Astrocyte (in vitro differentiated cells and primary cell): Measurements from ENCODE around the gene TMEM165. TPM values are rescaled to one million over a fixed set of nuclear protein-coding genes. Genes with fewer than 3 reads are reported as not detected.

Experiments used
- DNase-seq: peaks from one replicate; pipeline ENCODE4 v3.0.0-alpha.2; 2010; ENCODE audit warnings: low read depth
- FAIRE-seq: peaks from 2 replicates; lab custom pipeline; 2011; peaks lifted over from hg19 to GRCh38; lab: Jason Lieb, UNC
- H2AFZ ChIP-seq: 2 replicates; pipeline ENCODE4 v1.6.0; 2012; ENCODE audit warnings: low read depth, low read length, inconsistent platforms
- H3K27ac ChIP-seq: 2 replicates; pipeline ENCODE4 v1.5.1; 2011; ENCODE audit warnings: low read depth, low read length, inconsistent platforms
- H3K27me3 ChIP-seq: 2 replicates; pipeline ENCODE4 v1.6.0; 2011; ENCODE audit warnings: low read length, inconsistent platforms; ENCODE audit not compliant: insufficient read depth
- H3K36me3 ChIP-seq: 2 replicates; pipeline ENCODE4 v1.5.1; 2011; ENCODE audit warnings: low read length, inconsistent platforms; ENCODE audit not compliant: insufficient read depth
- H3K4me1 ChIP-seq: 2 replicates; pipeline ENCODE4 v1.5.1; 2011; ENCODE audit warnings: low read length, inconsistent platforms; ENCODE audit not compliant: insufficient read depth
- H3K4me2 ChIP-seq: 2 replicates; pipeline ENCODE4 v1.6.0; 2012; ENCODE audit warnings: low read length, inconsistent platforms
- H3K4me3 ChIP-seq: 2 replicates; pipeline ENCODE4 v1.5.1; 2011; ENCODE audit warnings: low read depth, mild to moderate bottlenecking, low read length, inconsistent platforms; ENCODE audit not compliant: insufficient read depth
- H3K79me2 ChIP-seq: 2 replicates; pipeline ENCODE4 v1.6.0; 2012; ENCODE audit warnings: mild to moderate bottlenecking, low read length, inconsistent platforms; ENCODE audit not compliant: insufficient read depth
- H3K9ac ChIP-seq: 2 replicates; pipeline ENCODE4 v1.6.0; 2012; ENCODE audit warnings: mild to moderate bottlenecking, low read length, inconsistent platforms
- H3K9me3 ChIP-seq: 2 replicates; pipeline ENCODE4 v1.5.1; 2012; ENCODE audit warnings: low read depth, mild to moderate bottlenecking, low read length, inconsistent platforms; ENCODE audit not compliant: insufficient read depth
- H4K20me1 ChIP-seq: 2 replicates; pipeline ENCODE4 v1.6.0; 2012; ENCODE audit warnings: low read length, inconsistent platforms; ENCODE audit not compliant: insufficient read depth
- H3K27ac Mint-ChIP-seq: one replicate; pipeline ENCODE4 v1.8.0; 2021; ENCODE audit warnings: mild to moderate bottlenecking, mixed read lengths; ENCODE audit not compliant: unreplicated experiment
- H3K27me3 Mint-ChIP-seq: one replicate; pipeline ENCODE4 v1.8.0; 2021; ENCODE audit warnings: low read depth, mixed read lengths; ENCODE audit not compliant: unreplicated experiment
- H3K36me3 Mint-ChIP-seq: one replicate; pipeline ENCODE4 v1.8.0; 2021; ENCODE audit warnings: low read depth, mixed read lengths; ENCODE audit not compliant: unreplicated experiment
- H3K4me1 Mint-ChIP-seq: one replicate; pipeline ENCODE4 v1.8.0; 2021; ENCODE audit warnings: low read depth, mixed read lengths; ENCODE audit not compliant: unreplicated experiment
- H3K4me3 Mint-ChIP-seq: one replicate; pipeline ENCODE4 v1.8.0; 2021; ENCODE audit warnings: mild to moderate bottlenecking, moderate library complexity, mixed read lengths; ENCODE audit not compliant: unreplicated experiment
- H3K9me3 Mint-ChIP-seq: one replicate; pipeline ENCODE4 v1.8.0; 2021; ENCODE audit warnings: mild to moderate bottlenecking, mixed read lengths; ENCODE audit not compliant: unreplicated experiment
- EZH2 ChIP-seq: IDR thresholded peaks from 2 replicates; pipeline ENCODE4 v1.6.1; 2012; ENCODE audit warnings: mild to moderate bottlenecking, low read length, inconsistent platforms; ENCODE audit not compliant: insufficient read depth
- total RNA-seq: library from RNA; stranded (reverse); gene quantifications from 2 replicates; pipeline ENCODE4 v1.2.1, GENCODE V29; 2021
- TF ChIP-seq, protein P1 (sequence below): IDR thresholded peaks from 2 replicates; pipeline ENCODE4 v1.5.1; 2011; ENCODE audit warnings: low read depth, mild to moderate bottlenecking, inconsistent platforms, low read length, moderate library complexity; ENCODE audit not compliant: insufficient read depth

The TMEM165 gene
- total RNA-seq, 1 donor from 2014 or later = 130 TPM

DNA sequence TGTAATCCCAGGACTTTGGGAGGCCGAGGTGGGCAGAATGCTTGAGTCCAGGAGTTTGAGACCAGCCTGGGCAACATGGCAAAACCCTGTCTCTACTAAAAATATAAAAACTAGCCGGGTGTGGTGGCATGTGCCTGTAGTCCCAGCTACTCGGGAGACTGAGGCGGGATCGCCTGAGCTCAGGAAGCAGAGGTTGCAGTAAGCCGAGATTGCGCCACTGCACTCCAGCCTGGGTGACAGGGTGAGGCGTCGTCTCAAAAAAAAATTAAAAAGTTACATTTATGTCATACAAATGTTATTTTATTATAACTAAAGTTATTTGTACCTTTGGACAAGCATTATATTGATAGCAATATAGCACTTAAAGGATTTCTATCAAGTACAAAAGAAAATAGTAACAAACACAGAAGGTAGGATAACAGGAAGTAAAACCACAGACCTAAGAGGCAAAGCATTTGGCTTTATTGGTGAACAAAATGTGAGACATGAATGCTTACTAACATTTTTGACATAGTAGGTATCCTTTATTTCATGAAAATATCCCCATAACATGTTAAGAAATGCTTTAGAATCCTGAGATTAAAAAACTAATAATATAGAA, 51.5 kb downstream of the TMEM165 start:
- H3K27me3 Mint-ChIP-seq = no peaks in the 10 kb centered on the region
- Histone ChIP-seq H3K4me3 (no peak overlapping the region), H3K36me3 (peaks cover 21% of the 10 kb centered on the region), H3K9ac (no peak overlapping the region), H3K4me1 (peaks cover 18% of the 10 kb centered on the region), H3K9me3 (no peaks in the 10 kb centered on the region), H4K20me1 (no peaks in the 10 kb centered on the region), H2AFZ (no peak overlapping the region), H3K27me3 (no peaks in the 10 kb centered on the region), H3K27ac (peak overlapping the region; percentile 92), H3K4me2 (no peak overlapping the region), H3K79me2 (no peaks in the 10 kb centered on the region)
- H3K27ac Mint-ChIP-seq = peak overlapping the region; percentile 41
- TF ChIP-seq, protein P1, sequence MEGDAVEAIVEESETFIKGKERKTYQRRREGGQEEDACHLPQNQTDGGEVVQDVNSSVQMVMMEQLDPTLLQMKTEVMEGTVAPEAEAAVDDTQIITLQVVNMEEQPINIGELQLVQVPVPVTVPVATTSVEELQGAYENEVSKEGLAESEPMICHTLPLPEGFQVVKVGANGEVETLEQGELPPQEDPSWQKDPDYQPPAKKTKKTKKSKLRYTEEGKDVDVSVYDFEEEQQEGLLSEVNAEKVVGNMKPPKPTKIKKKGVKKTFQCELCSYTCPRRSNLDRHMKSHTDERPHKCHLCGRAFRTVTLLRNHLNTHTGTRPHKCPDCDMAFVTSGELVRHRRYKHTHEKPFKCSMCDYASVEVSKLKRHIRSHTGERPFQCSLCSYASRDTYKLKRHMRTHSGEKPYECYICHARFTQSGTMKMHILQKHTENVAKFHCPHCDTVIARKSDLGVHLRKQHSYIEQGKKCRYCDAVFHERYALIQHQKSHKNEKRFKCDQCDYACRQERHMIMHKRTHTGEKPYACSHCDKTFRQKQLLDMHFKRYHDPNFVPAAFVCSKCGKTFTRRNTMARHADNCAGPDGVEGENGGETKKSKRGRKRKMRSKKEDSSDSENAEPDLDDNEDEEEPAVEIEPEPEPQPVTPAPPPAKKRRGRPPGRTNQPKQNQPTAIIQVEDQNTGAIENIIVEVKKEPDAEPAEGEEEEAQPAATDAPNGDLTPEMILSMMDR = no peak
- no peak for TF ChIP-seq EZH2
- no peak overlapping the region for H3K4me3 Mint-ChIP-seq
- FAIRE-seq (no peak), DNase-seq (no peak)
- H3K9me3 Mint-ChIP-seq = no peaks in the 10 kb centered on the region
- H3K4me1 Mint-ChIP-seq = peaks cover 36% of the 10 kb centered on the region
- H3K36me3 Mint-ChIP-seq = peaks cover 5% of the 10 kb centered on the region

DNA sequence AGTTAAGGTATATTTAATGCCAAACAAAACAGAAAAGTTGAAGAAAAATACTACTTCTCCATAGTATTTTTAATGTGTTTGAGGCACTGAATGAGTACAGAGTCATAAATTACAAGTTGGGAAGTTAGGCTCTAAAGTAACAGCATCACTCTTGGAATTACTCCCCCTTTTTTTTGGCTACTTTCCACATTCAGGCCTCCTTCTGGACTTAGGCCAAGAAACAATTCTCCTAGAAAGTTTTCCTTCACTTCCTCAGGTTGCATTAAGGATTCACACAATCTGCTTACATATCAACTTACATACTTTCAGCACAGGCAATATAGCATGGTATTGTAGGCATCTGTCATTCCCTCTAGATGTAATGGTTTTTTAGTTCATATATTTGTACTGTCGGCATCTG, 52.1 kb downstream of the TMEM165 start:
- Mint-ChIP-seq H3K4me1 (peaks cover 30% of the 10 kb centered on the region), H3K4me3 (no peak overlapping the region), H3K9me3 (no peaks in the 10 kb centered on the region), H3K27ac (peak overlapping the region; percentile 8), H3K27me3 (no peaks in the 10 kb centered on the region), H3K36me3 (peaks cover 5% of the 10 kb centered on the region)
- Histone ChIP-seq H3K79me2 (no peaks in the 10 kb centered on the region), H3K4me3 (no peak overlapping the region), H4K20me1 (no peaks in the 10 kb centered on the region), H3K36me3 (peaks cover 22% of the 10 kb centered on the region), H3K4me1 (peaks cover 18% of the 10 kb centered on the region), H3K4me2 (no peak overlapping the region), H3K27ac (no peak overlapping the region), H2AFZ (no peak overlapping the region), H3K9ac (no peak overlapping the region), H3K9me3 (no peaks in the 10 kb centered on the region), H3K27me3 (no peaks in the 10 kb centered on the region)
- TF ChIP-seq, protein P1 = no peak
- FAIRE-seq (peak; percentile 41), DNase-seq (peak; percentile 24)

DNA sequence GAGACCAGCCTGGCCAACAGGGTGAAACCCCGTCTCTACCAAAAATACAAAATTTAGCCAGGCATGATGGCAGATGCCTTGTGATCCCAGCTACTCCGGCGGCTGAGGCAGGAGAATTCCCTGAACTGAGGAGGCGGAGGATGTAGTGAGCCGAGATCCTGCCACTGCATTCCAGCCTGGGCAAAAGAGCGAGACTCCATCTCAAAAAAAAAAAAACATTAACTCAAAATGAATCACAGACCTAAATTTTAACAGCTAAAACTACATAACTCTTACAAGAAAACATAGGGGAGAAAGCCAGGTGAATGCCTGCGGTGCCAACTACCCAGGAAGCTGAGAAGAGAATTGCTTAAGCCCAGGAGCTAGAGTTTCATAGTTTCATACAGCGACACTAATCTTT, 54.8 kb downstream of the TMEM165 start:
- H3K4me3 ChIP-seq = no peak overlapping the region
- no peaks in the 10 kb centered on the region for H3K79me2 ChIP-seq
- Mint-ChIP-seq H3K27ac (no peak overlapping the region), H3K4me1 (peaks cover 21% of the 10 kb centered on the region), H3K27me3 (no peaks in the 10 kb centered on the region), H3K9me3 (no peaks in the 10 kb centered on the region), H3K36me3 (peaks cover 6% of the 10 kb centered on the region), H3K4me3 (no peak overlapping the region)
- no peak overlapping the region for H3K9ac ChIP-seq
- no peak overlapping the region for H2AFZ ChIP-seq
- peaks cover 22% of the 10 kb centered on the region for H3K36me3 ChIP-seq
- no peak overlapping the region for H3K4me2 ChIP-seq
- H3K27ac ChIP-seq = no peak overlapping the region
- H3K9me3 ChIP-seq = no peaks in the 10 kb centered on the region
- DNase-seq (no peak), FAIRE-seq (no peak)
- H3K27me3 ChIP-seq = no peaks in the 10 kb centered on the region
- H3K4me1 ChIP-seq = peaks cover 10% of the 10 kb centered on the region
- H4K20me1 ChIP-seq = no peaks in the 10 kb centered on the region
- no peak for TF ChIP-seq EZH2
- TF ChIP-seq, protein P1 = no peak
